ENCODE measurements around the gene SLC12A2.

The SLC12A2 gene

DNA sequence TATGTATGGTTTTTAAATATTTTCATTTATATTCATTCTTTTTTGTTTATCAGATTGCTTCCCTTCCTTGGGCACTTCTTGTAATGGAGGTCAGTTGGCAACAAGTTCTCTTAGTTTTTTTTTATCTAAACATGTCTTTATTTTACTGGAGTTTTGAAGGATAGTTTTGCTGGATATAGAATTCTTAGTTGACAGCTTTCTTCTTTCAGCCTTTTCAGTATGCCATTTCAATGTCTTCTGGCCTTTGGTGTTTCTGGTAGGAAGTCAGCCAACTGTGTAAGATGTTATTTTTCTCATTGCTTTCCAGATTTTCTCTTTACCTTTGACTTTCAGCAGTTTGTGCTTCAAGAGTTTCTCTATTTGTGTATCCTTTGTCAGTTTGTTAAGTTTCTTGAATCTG lies 14.2 kb downstream of the SLC12A2 start:
- no peak for DNase-seq (ENCODE audit: low spot score)

- DNase-seq (ENCODE audit: low spot score), result no peak
Measured at GRCh38 chr5:128099944-128100343, 16.4 kb downstream of the SLC12A2 start.

DNA sequence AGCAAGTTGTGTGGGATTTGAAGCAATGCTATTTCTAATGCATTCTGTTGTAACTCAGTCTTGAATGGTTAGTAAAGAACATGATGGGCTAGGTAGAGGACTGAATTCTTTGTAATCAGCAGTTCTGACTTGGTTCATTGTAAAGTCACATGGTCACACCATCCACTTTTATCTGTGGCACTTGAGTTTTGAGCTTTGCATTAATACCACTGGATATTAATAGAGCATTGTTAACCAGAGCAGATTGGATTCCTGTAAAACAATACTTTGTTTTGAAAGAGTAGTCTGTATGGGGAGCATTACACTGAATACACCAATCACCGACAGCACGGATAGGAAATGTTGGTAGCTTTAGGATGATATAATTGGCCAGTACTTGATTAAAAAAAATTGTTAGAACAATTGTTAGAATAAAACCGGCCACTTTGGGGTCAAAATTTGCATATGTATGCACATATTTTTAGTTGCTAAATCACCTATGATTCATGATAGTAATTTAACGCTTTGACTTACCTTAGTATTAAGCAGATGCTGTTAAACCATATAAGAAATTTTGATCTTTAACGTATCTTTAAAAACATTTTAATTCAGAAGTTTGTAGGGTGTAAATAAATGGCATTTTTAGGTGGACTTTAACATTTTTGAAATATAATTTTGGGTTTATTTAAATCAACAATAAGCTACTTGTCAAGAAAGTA lies 17.4 kb downstream of the SLC12A2 start:
- DNase-seq (ENCODE audit: low spot score), result no peak

GRCh38 chr5:128101676-128102075 lies 18.1 kb downstream of the SLC12A2 start:
- no peak for DNase-seq (ENCODE audit: low spot score)

- DNase-seq (ENCODE audit: low spot score), result no peak
Measured at GRCh38 chr5:128105203-128105602, 21.6 kb downstream of the SLC12A2 start.

DNA sequence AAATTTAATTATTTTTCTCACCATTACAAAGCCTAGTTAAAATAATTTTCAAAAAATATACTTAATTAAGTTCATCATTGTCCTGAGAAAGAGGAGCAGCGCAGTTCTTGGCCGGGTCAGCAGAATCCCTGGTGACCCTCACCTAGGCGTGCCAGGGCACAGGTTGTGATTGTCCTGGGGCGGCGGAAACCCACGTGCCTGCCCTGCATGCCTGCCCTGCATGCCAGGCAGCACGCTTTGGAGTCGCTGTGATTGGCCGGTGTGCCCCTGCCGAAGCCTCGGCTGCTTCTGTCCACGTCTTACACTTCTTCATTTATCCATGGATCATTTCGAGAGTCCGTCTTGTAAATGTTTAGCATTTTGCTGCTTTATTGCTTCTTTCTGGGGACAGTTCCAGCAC lies 25.6 kb downstream of the SLC12A2 start:
- no peak for DNase-seq (ENCODE audit: low spot score)

DNA sequence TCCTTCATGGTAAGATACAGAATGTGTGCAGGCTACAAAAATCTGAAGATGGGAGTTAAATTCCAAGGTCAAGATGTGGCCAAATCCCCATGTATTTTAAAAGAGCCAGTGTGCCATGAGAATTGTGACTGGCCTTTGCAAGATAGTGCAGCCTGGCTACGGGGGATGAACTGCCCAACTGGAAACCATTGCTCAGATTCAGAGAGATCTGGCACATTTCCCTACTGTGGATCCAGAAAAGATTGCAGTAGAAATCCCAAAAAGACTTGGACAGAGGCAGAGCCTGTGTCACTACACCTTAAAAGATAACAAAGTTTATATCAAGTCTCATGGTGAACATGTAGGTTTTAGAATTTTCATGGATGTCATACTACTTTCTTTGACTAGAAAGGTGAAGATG lies 26.2 kb downstream of the SLC12A2 start:
- no peak for DNase-seq (ENCODE audit: low spot score)

DNA sequence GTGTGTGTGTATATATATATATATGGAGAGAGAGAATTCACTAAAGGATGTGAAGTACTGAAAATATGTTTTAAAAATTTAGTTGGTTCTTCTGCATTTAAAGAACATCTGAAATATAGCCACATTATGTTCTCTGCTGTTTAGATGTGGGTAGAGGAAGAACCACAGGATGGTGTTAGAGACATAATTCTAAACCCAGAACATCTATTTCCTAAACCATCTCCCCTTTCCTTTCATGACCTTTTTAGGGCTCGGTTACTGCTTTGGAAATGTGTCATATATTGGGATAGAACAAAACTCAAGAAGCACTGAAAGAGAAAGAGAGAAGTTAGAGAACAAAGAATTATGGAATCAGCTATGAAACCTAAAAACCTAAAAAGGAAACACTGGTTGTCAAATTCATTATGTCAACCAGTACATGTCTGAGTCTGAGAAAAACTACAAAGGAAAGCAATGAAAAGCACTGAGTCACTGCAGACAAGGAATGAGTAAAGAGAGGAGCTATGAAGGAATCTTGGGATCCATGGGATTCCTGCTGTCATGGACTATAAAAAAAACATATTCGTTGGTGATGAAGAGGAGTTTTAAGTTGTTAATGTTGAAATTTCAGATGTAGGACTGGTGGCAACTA lies 28.4 kb downstream of the SLC12A2 start:
- DNase-seq (ENCODE audit: low spot score), result peak; percentile 62

GRCh38 chr5:128116445-128116844 lies 32.9 kb downstream of the SLC12A2 start:
- DNase-seq (ENCODE audit: low spot score), result no peak

- no peak for DNase-seq (ENCODE audit: low spot score)
Measured at GRCh38 chr5:128118214-128118613, 34.6 kb downstream of the SLC12A2 start.

DNA sequence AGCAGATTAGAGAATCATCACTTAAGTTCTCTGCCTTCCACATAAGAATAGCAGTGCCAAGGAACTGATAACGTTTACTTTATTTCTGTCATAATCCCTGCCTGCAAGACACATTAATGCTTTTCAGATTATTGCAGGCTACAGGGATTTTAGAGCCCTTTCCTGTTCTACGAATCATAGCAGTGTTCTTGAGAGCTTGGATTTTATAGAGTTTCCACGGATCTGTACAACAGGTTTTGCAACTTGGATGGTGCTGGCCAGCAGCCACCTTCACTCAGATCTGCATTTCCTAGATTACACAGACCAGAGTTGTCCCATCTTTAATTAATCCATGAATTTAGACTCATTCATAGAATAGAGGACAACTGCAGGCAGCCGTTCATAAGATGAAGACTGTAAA lies 38.1 kb downstream of the SLC12A2 start:
- DNase-seq (ENCODE audit: low spot score), result no peak

DNA sequence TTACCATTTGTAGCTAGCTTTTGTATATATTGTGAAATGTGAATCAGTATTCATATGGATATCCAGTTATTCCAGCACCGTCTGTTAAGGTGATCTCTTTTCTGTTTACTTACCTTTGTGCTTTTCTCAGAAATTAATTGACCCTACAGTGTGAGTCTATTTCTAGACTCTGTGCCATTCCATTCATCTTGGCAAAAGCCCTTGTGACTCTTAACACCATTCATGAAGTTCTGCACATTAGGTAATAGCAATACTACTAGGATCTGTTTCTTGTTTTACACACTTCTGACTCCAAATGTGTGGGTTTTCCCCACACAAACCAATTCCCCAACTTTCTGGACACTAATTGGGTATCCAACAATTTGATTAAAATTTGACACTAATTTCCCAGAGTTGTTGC lies 40.4 kb downstream of the SLC12A2 start:
- no peak for DNase-seq (ENCODE audit: low spot score)

GRCh38 chr5:128126241-128126640 lies 42.7 kb downstream of the SLC12A2 start:
- DNase-seq (ENCODE audit: low spot score), result no peak

DNA sequence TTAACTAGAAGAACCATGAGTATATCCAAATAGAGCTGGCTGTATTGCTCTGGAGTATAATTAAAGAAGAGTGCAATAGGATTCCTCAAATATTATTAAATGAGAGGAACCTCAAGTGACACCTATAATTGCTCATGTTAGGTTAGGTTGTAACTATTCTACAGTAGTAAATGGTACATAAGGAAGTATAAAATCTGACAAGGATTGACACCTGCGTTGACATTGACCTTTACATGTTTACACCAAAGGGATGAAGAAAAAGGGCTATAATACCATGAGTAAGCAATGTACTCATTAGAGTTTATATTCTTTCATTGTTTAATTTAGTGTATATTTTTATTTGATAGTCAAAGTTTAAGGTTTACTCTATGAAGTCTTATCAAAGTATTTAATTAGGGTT lies 48.9 kb downstream of the SLC12A2 start:
- no peak for DNase-seq (ENCODE audit: low spot score)

- no peak for DNase-seq (ENCODE audit: low spot score)
Measured at GRCh38 chr5:128135286-128135685, 51.7 kb downstream of the SLC12A2 start.

GRCh38 chr5:128143911-128144310 lies 60.3 kb downstream of the SLC12A2 start:
- no peak for DNase-seq (ENCODE audit: low spot score)

- DNase-seq (ENCODE audit: low spot score), result peak; percentile 59
Measured at GRCh38 chr5:128144491-128144890, 60.9 kb downstream of the SLC12A2 start.

DNA sequence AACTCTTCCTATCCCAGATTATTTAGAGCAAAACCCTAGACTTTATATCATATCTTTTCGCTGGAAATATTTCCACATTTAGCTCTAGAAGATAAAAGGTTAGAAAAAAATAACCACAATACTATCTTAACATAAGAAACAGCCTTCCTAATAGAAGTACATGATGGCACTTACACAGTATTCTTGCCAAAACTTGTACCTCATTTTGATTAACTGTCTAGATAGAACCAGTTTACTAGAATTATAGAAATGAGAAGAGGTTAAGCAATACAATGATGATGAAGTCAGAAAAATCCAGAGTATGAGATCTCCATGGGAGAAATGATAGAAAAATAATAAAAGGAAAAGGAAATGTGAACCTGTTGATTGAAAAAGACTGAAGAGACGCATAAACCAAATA lies 63.1 kb downstream of the SLC12A2 start:
- DNase-seq (ENCODE audit: low spot score), result no peak

DNA sequence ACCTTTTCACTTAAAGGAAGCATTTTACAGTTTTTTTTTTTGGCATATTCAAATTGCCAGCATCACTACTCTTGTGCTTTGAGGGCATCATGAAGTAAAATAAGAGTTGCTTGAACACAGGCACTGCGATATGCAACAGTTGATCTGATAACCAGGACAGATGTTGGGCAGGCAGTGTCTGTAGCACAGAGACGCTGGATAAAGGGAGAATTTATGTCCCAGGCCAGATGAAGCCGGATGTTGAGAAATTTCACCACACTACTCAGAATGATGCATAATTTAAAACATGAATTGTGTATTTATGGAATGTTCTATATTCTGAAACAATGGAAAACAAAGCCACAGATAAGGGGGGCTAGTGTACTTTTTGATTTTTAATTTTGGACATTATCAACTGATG lies 71.4 kb downstream of the SLC12A2 start:
- no peak for DNase-seq (ENCODE audit: low spot score)

DNA sequence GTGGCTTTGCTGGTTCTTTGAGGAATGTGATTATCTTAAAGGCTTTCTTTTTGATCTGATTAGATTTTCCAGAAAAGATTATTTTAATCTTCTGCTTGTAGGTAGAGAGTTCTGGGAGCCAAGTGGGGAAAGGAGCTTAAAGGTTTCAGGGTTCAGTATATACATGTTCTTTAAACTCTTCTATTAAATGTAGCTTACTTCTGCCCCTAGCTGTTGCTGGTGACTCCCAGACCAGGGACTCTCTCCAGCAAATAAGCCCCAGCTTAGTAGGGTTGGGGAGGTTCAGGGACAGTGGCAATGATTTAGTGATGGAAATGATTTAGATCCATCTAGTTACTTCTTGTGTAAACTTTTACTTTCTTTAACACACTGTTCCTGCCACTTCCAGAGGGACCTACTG lies 72.2 kb downstream of the SLC12A2 start:
- no peak for DNase-seq (ENCODE audit: low spot score)

- DNase-seq (ENCODE audit: low spot score), result no peak
Measured at GRCh38 chr5:128156521-128156920, 73.0 kb downstream of the SLC12A2 start.

- no peak for DNase-seq (ENCODE audit: low spot score)
Measured at GRCh38 chr5:128158342-128158741, 74.8 kb downstream of the SLC12A2 start.

DNA sequence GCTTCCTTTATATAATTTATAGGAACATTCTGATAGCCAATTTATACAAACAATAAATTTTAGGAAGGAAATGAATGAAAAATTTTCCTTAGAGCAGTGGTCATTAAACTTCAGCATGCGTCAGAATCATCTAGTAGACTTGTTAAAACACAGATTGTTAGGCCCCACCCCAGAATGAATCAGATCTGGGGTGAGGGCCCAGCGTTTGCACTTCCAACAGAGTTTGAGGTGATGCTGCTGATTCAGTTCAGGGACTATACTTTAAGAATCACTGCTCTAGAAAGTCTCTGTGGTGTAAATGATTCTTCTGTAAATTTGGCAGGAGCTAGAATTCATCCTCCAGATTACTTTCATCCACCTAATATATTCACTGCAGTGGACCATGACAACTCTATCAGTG lies 80.4 kb downstream of the SLC12A2 start:
- peak; percentile 4 for DNase-seq (ENCODE audit: low spot score)

GRCh38 chr5:128169401-128170017 lies 85.9 kb downstream of the SLC12A2 start:
- no peak for DNase-seq (ENCODE audit: low spot score)
